AG04450 (cell line): ENCODE data around the gene ZNF236. TPM values are rescaled to one million over a fixed set of nuclear protein-coding genes. Genes with fewer than 3 reads are reported as not detected.

Source experiments
- CTCF ChIA-PET: fragments of 300-600, 350-600 bp; formaldehyde crosslinking; extraction: SDS; loops from one replicate; lab custom pipeline; 2022; ENCODE audit warnings: antibody characterized with exemption, inconsistent platforms; lab: Charles Lee
- POLR2A ChIA-PET: fragments of 350-600 bp; formaldehyde crosslinking; extraction: SDS; loops from one replicate; lab custom pipeline; 2021; ENCODE audit warnings: antibody characterized with exemption, inconsistent platforms; lab: Yijun Ruan, JAX
- DNase-seq: peaks from one replicate; pipeline ENCODE4 v3.0.0-alpha.2; 2011; ENCODE audit warnings: low read depth, low spot score
- H3K27ac ChIP-seq: one replicate; pipeline ENCODE4 v1.5.1; 2012; ENCODE audit warnings: low read depth, low read length, control low read depth
- H3K27me3 ChIP-seq: one replicate; pipeline ENCODE4 v1.6.0; 2012; ENCODE audit warnings: low read length; ENCODE audit not compliant: control insufficient read depth, insufficient read depth
- H3K4me3 ChIP-seq: 2 replicates; pipeline ENCODE4 v1.5.1; 2011; ENCODE audit warnings: mild to moderate bottlenecking, low read depth, low read length, control low read depth
- H3K9me3 ChIP-seq: 2 replicates; pipeline ENCODE4 v1.5.1; 2012; ENCODE audit warnings: low read length; ENCODE audit not compliant: control insufficient read depth, insufficient read depth
- polyA plus RNA-seq: library from polyadenylated mRNA; depleted of rRNA; stranded (reverse); fragments of >200 nt; gene quantifications from 2 replicates; pipeline ENCODE4 v1.2.3, GENCODE V29; 2011
- TF ChIP-seq, protein P1 (sequence below): IDR thresholded peaks from 2 replicates; pipeline ENCODE4 v1.5.1; 2011; ENCODE audit warnings: low read depth, low read length, control low read depth, inconsistent platforms

ZNF236 gene
- polyA plus RNA-seq, 1 experiment, result 5.3 TPM

- DNase-seq, result no peak
- POLR2A ChIA-PET, result no interaction called here
- no peaks in the 10 kb centered on the region for H3K27me3 ChIP-seq
- TF ChIP-seq, protein P1, sequence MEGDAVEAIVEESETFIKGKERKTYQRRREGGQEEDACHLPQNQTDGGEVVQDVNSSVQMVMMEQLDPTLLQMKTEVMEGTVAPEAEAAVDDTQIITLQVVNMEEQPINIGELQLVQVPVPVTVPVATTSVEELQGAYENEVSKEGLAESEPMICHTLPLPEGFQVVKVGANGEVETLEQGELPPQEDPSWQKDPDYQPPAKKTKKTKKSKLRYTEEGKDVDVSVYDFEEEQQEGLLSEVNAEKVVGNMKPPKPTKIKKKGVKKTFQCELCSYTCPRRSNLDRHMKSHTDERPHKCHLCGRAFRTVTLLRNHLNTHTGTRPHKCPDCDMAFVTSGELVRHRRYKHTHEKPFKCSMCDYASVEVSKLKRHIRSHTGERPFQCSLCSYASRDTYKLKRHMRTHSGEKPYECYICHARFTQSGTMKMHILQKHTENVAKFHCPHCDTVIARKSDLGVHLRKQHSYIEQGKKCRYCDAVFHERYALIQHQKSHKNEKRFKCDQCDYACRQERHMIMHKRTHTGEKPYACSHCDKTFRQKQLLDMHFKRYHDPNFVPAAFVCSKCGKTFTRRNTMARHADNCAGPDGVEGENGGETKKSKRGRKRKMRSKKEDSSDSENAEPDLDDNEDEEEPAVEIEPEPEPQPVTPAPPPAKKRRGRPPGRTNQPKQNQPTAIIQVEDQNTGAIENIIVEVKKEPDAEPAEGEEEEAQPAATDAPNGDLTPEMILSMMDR, result no peak
- H3K4me3 ChIP-seq, result no peak overlapping the region
- CTCF ChIA-PET, result interaction anchor here (1.1 kb wide), 1 partner anchor 25 kb away, joined by 3 read pairs; no protein-coding TSS in a partner anchor
- no peaks in the 10 kb centered on the region for H3K9me3 ChIP-seq
- H3K27ac ChIP-seq, result peak overlapping the region; percentile 52
These were observed 5.1 kb downstream of the ZNF236 start for GRCh38 chr18:76827205-76828200.

GRCh38 chr18:76834379-76834778 lies 12.0 kb downstream of the ZNF236 start:
- TF ChIP-seq, protein P1, result no peak
- ChIA-PET CTCF (no interaction called here), POLR2A (no interaction called here)
- Histone ChIP-seq H3K4me3 (no peak overlapping the region), H3K27me3 (no peaks in the 10 kb centered on the region), H3K9me3 (no peaks in the 10 kb centered on the region), H3K27ac (no peak overlapping the region)
- no peak for DNase-seq

DNA sequence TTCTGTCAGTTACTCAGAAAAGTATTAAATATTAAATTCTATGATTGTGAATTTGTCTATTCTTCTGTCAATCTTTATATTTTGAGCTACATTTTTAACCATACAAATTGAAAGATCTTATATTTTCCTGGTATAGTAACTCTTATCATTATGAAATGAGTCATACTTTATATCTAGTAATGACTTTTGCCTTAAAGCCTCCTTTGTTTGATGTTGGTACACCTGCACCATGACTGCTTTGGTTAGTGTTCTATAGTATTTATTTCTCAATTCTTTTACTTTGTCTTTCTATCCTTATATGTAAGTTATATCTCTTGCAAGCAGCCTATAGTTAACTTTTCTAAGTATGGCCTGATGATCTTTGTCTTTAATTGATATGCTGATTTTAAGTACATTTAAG lies 13.0 kb downstream of the ZNF236 start:
- H3K27ac ChIP-seq, result no peak overlapping the region
- no peak overlapping the region for H3K4me3 ChIP-seq
- no peak for DNase-seq
- H3K9me3 ChIP-seq, result no peaks in the 10 kb centered on the region
- POLR2A ChIA-PET, result no interaction called here
- CTCF ChIA-PET, result no interaction called here
- TF ChIP-seq, protein P1, result no peak
- H3K27me3 ChIP-seq, result no peaks in the 10 kb centered on the region

- Histone ChIP-seq H3K4me3 (no peak overlapping the region), H3K9me3 (no peaks in the 10 kb centered on the region), H3K27me3 (no peaks in the 10 kb centered on the region), H3K27ac (no peak overlapping the region)
- ChIA-PET POLR2A (interaction anchor here (1.0 kb wide), 1 partner anchor 21 kb away, joined by 3 read pairs; no protein-coding TSS in a partner anchor), CTCF (interaction anchor here (1.2 kb wide), 1 partner anchor 34 kb away, joined by 3 read pairs; no protein-coding TSS in a partner anchor)
- TF ChIP-seq, protein P1, result no peak
- no peak for DNase-seq
These were observed 14.7 kb downstream of the ZNF236 start for GRCh38 chr18:76837071-76837470.

DNA sequence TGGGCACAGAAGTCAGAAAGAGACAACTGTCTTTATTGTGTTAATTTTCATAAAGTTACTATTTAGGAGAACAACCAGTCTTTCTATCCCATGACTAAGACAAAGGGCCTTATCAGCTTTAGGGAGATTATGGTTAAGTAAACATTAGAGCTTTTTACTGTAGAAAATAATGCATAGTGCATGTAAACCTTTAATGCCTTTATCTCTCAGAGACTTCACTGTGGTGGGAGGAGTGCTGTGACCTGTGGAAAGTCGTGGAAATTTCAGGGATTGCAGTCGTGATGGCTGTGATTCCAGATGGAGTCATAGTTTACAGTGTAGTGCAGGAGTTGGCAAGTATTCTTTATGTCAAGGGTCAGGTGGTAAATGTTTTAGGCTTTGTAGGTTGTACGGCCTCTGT lies 15.8 kb downstream of the ZNF236 start:
- TF ChIP-seq, protein P1, result no peak
- Histone ChIP-seq H3K9me3 (no peaks in the 10 kb centered on the region), H3K4me3 (no peak overlapping the region), H3K27me3 (no peaks in the 10 kb centered on the region), H3K27ac (no peak overlapping the region)
- ChIA-PET POLR2A (no interaction called here), CTCF (interaction anchor here (0.6 kb wide), 1 partner anchor 12 kb away, joined by 3 read pairs; no protein-coding TSS in a partner anchor)
- no peak for DNase-seq
